Breast epithelium (tissue), 3 donors: Measurements from ENCODE around the gene ERC1.

ENCODE experiments used
- CTCF ChIP-seq, 3 donors: fragments of 450-650 bp; IDR thresholded peaks; one replicate each; pipeline ENCODE4 v1.5.1; 2016 to 2017; ENCODE audit warnings: antibody characterized with exemption in 3 of 3, mild to moderate bottlenecking in 3 of 3, moderate library complexity in 3 of 3
- POLR2A ChIP-seq: fragments of 450-650 bp; IDR thresholded peaks from one replicate; pipeline ENCODE4 v1.6.1; 2016; ENCODE audit warnings: antibody characterized with exemption, mild to moderate bottlenecking, moderate library complexity
- POLR2AphosphoS5 ChIP-seq, 3 donors: sonication (generic); formaldehyde crosslinking; IDR thresholded peaks; one replicate each; pipeline ENCODE4 v1.6.1; 2017; ENCODE audit warnings: antibody characterized with exemption in 3 of 3

GRCh38 chr12:977156-977555 is 13.9 kb upstream of the ERC1 start:
- TF ChIP-seq CTCF (IDR thresholded peaks at IDR 0.05) (no peak), POLR2AphosphoS5 (IDR thresholded peaks at IDR 0.05) (no peak), POLR2A (no peak)
